ENCODE measurements around the gene ID4.
"Not testable (repeated sequence)": the region's sequence is repeated elsewhere in the genome, so short reads cannot be mapped to it uniquely, and the experiment has no call there.

The ID4 gene

GRCh38 chr6:19834858-19835257 is 2.3 kb upstream of the ID4 start:
- no peak for DNase-seq

GRCh38 chr6:19835605-19836004 is 1.6 kb upstream of the ID4 start:
- no peak for DNase-seq

- DNase-seq: no peak
Observed at GRCh38 chr6:19837511-19838441, 606 bp downstream of the ID4 start.

- DNase-seq: peak; percentile 75
Observed at GRCh38 chr6:19838442-19839236, 1.5 kb downstream of the ID4 start.

GRCh38 chr6:19839237-19839546 is 2.0 kb downstream of the ID4 start:
- DNase-seq: no peak

- DNase-seq: no peak
Observed at GRCh38 chr6:19839788-19840187, 2.6 kb downstream of the ID4 start.

- no peak for DNase-seq
Observed at GRCh38 chr6:19841181-19841580, 4.0 kb downstream of the ID4 start.

GRCh38 chr6:19842030-19842615 is 5.0 kb downstream of the ID4 start:
- no peak for DNase-seq

GRCh38 chr6:19844689-19845088 is 7.5 kb downstream of the ID4 start:
- no peak for DNase-seq

- no peak for DNase-seq
Observed at GRCh38 chr6:19845266-19846041, 8.3 kb downstream of the ID4 start.

GRCh38 chr6:19848465-19849029 is 11.4 kb downstream of the ID4 start:
- DNase-seq: no peak

- DNase-seq: no peak
Observed at GRCh38 chr6:19849196-19849595, 12.0 kb downstream of the ID4 start.

GRCh38 chr6:19849755-19850154 is 12.6 kb downstream of the ID4 start:
- DNase-seq: no peak

- DNase-seq: peak; percentile 77
Observed at GRCh38 chr6:19851241-19852089, 14.3 kb downstream of the ID4 start.

GRCh38 chr6:19852090-19852457 is 14.9 kb downstream of the ID4 start:
- no peak for DNase-seq

- DNase-seq: no peak
Observed at GRCh38 chr6:19852927-19853326, 15.8 kb downstream of the ID4 start.

- DNase-seq: not testable (repeated sequence)
Observed at GRCh38 chr6:19854421-19855015, 17.3 kb downstream of the ID4 start.

- no peak for DNase-seq
Observed at GRCh38 chr6:19855536-19855935, 18.4 kb downstream of the ID4 start.

- no peak for DNase-seq
Observed at GRCh38 chr6:19857139-19857538, 20.0 kb downstream of the ID4 start.

- DNase-seq: no peak
Observed at GRCh38 chr6:19857703-19858102, 20.5 kb downstream of the ID4 start.

- DNase-seq: peak; percentile 33
Observed at GRCh38 chr6:19860235-19860877, 23.2 kb downstream of the ID4 start.

Data from NCI-H2171 (cell line).